HEK293T (cell line): ENCODE data around the gene PALLD.

Experiments used
- CTCF ChIA-PET: fragments of 350-600 bp; formaldehyde crosslinking; extraction: SDS; loops from one replicate; lab custom pipeline; 2021; ENCODE audit warnings: antibody characterized with exemption, inconsistent platforms; lab: Yijun Ruan, JAX
- POLR2A ChIA-PET: fragments of 350-600 bp; formaldehyde crosslinking; extraction: SDS; loops from one replicate; lab custom pipeline; 2020; ENCODE audit warnings: antibody characterized with exemption, inconsistent platforms; lab: Yijun Ruan, JAX
- DNase-seq: peaks from one replicate; pipeline ENCODE4 v3.0.0; 2012; ENCODE audit warnings: mixed read lengths; ENCODE audit errors: extremely low spot score
- ARNT ChIP-seq: fragments of 450-650 bp; IDR thresholded peaks from 2 replicates; pipeline ENCODE4 v1.6.1; 2017; ENCODE audit warnings: mild to moderate bottlenecking
- BHLHE40 ChIP-seq: fragments of 450-650 bp; IDR thresholded peaks from 2 replicates; pipeline ENCODE4 v1.6.1; 2016; ENCODE audit warnings: mild to moderate bottlenecking, moderate library complexity, borderline replicate concordance
- CTBP1 ChIP-seq: fragments of 450-650 bp; IDR thresholded peaks from 2 replicates; pipeline ENCODE4 v1.6.1; 2016; ENCODE audit warnings: borderline replicate concordance
- ELF4 ChIP-seq: fragments of 450-650 bp; IDR thresholded peaks from 2 replicates; pipeline ENCODE4 v1.6.1; 2017; ENCODE audit warnings: antibody characterized with exemption
- FOXA1 ChIP-seq: fragments of 450-650 bp; IDR thresholded peaks from 2 replicates; pipeline ENCODE4 v1.6.1; 2016; ENCODE audit warnings: mild to moderate bottlenecking
- FOXK2 ChIP-seq: fragments of 450-650 bp; IDR thresholded peaks from 2 replicates; pipeline ENCODE4 v1.6.1; 2016; ENCODE audit warnings: mild to moderate bottlenecking
- FOXM1 ChIP-seq: fragments of 450-650 bp; IDR thresholded peaks from 2 replicates; pipeline ENCODE4 v1.6.1; 2017; ENCODE audit warnings: mild to moderate bottlenecking, borderline replicate concordance
- HDGF ChIP-seq: fragments of 450-650 bp; IDR thresholded peaks from 2 replicates; pipeline ENCODE4 v1.6.1; 2017; ENCODE audit warnings: antibody characterized with exemption, borderline replicate concordance
- L3MBTL2 ChIP-seq: fragments of 450-650 bp; conservative IDR thresholded peaks from 2 replicates; pipeline ENCODE4 v1.6.1; 2016; ENCODE audit warnings: mild to moderate bottlenecking
- LEF1 ChIP-seq: fragments of 450-650 bp; IDR thresholded peaks from 2 replicates; pipeline ENCODE4 v1.6.1; 2017; ENCODE audit warnings: mild to moderate bottlenecking, borderline replicate concordance
- NFRKB ChIP-seq: fragments of 450-650 bp; IDR thresholded peaks from 2 replicates; pipeline ENCODE4 v1.6.1; 2016; ENCODE audit warnings: mild to moderate bottlenecking, moderate library complexity
- PKNOX1 ChIP-seq: fragments of 450-650 bp; IDR thresholded peaks from 2 replicates; pipeline ENCODE4 v1.6.1; 2016
- SP1 ChIP-seq: fragments of 450-650 bp; IDR thresholded peaks from 2 replicates; pipeline ENCODE4 v1.6.1; 2017
- SUZ12 ChIP-seq: fragments of 450-650 bp; IDR thresholded peaks from 2 replicates; pipeline ENCODE4 v1.6.1; 2016; ENCODE audit warnings: mild to moderate bottlenecking
- TARDBP ChIP-seq: fragments of 450-650 bp; IDR thresholded peaks from 2 replicates; pipeline ENCODE4 v1.6.1; 2016
- ZNF384 ChIP-seq: fragments of 450-650 bp; IDR thresholded peaks from 2 replicates; pipeline ENCODE4 v1.6.1; 2016

Gene PALLD

GRCh38 chr4:168534535-168534934 is 37.7 kb downstream of the PALLD start:
- ChIA-PET POLR2A (no interaction called here), CTCF (interaction anchor here (0.7 kb wide), 1 partner anchor 52 kb away, joined by 4 read pairs; no protein-coding TSS in a partner anchor)
- no peak for TF ChIP-seq ELF4
- no peak for TF ChIP-seq PKNOX1
- no peak for TF ChIP-seq HDGF
- TF ChIP-seq SP1, result no peak
- no peak for TF ChIP-seq FOXA1
- TF ChIP-seq BHLHE40, result no peak
- TF ChIP-seq L3MBTL2, result no peak
- TF ChIP-seq TARDBP, result no peak
- no peak for TF ChIP-seq ZNF384
- TF ChIP-seq CTBP1, result no peak
- no peak for TF ChIP-seq SUZ12
- TF ChIP-seq FOXM1, result no peak
- TF ChIP-seq FOXK2, result no peak
- no peak for TF ChIP-seq LEF1
- no peak for TF ChIP-seq NFRKB
- TF ChIP-seq ARNT, result no peak
- DNase-seq, result no peak

GRCh38 chr4:168535689-168536088 is 38.8 kb downstream of the PALLD start:
- ChIA-PET POLR2A (no interaction called here), CTCF (no interaction called here)
- no peak for TF ChIP-seq ARNT
- no peak for DNase-seq

- CTCF ChIA-PET, result no interaction called here
- TF ChIP-seq FOXK2 (no peak), ZNF384 (no peak), SP1 (no peak), NFRKB (no peak), FOXA1 (no peak), HDGF (no peak), FOXM1 (no peak), CTBP1 (no peak), TARDBP (no peak), SUZ12 (no peak), PKNOX1 (no peak), ARNT (no peak)
- no peak for DNase-seq
- POLR2A ChIA-PET, result no interaction called here
Measured at GRCh38 chr4:168536448-168536847, 39.6 kb downstream of the PALLD start.

DNA sequence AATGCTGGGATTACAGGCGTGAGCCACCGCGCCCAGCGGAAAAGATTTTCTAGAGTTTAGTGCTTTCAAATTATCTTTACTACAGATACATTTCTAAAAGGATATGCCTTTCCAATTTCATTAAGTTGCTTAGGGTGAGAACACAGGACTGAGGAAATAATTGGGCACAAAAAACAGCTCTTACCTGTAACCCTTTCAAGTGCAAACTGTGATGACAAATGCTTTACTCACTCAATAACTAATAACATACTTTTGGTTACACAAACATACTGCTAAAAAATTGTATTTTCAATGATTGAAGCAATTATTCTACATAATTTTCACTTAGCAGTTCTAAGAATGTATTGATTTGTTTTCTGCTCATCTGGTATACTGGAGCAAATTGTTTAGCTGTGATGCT is 40.2 kb downstream of the PALLD start:
- no peak for DNase-seq
- ChIA-PET POLR2A (no interaction called here), CTCF (no interaction called here)
- TF ChIP-seq L3MBTL2, result no peak
- no peak for TF ChIP-seq CTBP1
- no peak for TF ChIP-seq NFRKB
- no peak for TF ChIP-seq FOXK2
- TF ChIP-seq HDGF, result no peak
- no peak for TF ChIP-seq FOXM1
- TF ChIP-seq LEF1, result no peak

- TF ChIP-seq FOXA1, result no peak
- TF ChIP-seq FOXK2, result no peak
- no peak for TF ChIP-seq NFRKB
- no peak for TF ChIP-seq SP1
- no peak for TF ChIP-seq FOXM1
- no peak for TF ChIP-seq LEF1
- TF ChIP-seq HDGF, result no peak
- no peak for TF ChIP-seq SUZ12
- no peak for TF ChIP-seq BHLHE40
- no peak for TF ChIP-seq L3MBTL2
- TF ChIP-seq ARNT, result no peak
- no peak for DNase-seq
- ChIA-PET POLR2A (no interaction called here), CTCF (no interaction called here)
Measured at GRCh38 chr4:168537571-168537970, 40.7 kb downstream of the PALLD start.

DNA sequence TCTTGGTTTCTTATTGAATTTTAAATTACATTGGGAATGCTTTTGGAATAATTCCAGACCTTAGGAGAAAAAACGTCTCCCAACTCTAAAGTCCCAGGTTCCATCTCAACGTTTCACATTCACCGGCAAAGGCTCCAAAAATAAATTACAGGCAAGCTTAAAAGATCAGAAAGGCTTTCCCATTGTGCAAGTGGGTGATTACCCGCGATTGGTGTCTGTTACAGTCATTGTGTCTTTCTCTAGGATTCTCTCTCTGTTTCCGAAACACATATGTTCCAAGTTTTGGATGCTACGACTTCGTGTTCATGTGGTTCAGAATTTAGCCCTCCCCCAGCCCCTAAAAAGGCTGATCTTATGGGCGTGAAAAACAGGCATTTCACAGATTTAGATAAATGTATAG is 41.8 kb downstream of the PALLD start:
- CTCF ChIA-PET, result no interaction called here
- no peak for DNase-seq

DNA sequence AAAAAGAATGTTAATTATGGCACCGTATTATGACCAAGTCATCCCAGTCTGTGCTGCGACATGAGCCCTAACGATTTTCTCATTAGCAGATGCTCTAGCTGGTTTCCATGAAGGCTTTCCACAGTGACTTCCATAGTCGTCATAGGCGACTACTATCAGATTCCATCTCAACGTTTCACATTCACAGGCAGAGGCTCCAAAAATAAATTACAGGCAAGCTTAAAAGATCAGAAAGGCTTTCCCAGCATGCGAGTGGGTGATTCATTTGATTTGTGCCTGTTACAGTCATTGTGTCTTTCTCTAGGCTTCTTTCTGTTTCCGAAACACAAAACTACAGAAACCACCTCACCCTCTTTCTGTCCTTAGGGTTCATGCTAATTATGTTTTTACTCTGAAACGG is 43.2 kb downstream of the PALLD start:
- CTCF ChIA-PET, result interaction anchor here (1.1 kb wide), 1 partner anchor 26 kb away, joined by 3 read pairs; no protein-coding TSS in a partner anchor

More for the DNA sequence above, 41.8 kb downstream of the PALLD start:
- no peak for TF ChIP-seq FOXA1
- no peak for TF ChIP-seq ELF4
- POLR2A ChIA-PET, result no interaction called here

More for the DNA sequence above, 43.2 kb downstream of the PALLD start:
- TF ChIP-seq CTBP1, result no peak
- TF ChIP-seq TARDBP, result no peak
- TF ChIP-seq HDGF, result no peak
- no peak for TF ChIP-seq ARNT
- TF ChIP-seq FOXM1, result no peak
- TF ChIP-seq ZNF384, result no peak
- TF ChIP-seq L3MBTL2, result no peak
- no peak for TF ChIP-seq PKNOX1
- no peak for TF ChIP-seq ELF4
- TF ChIP-seq FOXK2, result no peak
- TF ChIP-seq SUZ12, result no peak
- TF ChIP-seq BHLHE40, result no peak
- no peak for DNase-seq
- POLR2A ChIA-PET, result no interaction called here
